ENCODE results near the gene TSKU. TPM values are rescaled to one million over a fixed set of nuclear protein-coding genes. Genes with fewer than 3 reads are reported as not detected.

The TSKU gene
- total and polyA plus RNA-seq, 9 of the 15 experiments (the other 6 are each of a cell fraction or from before 2014, with no cell fraction given) = 0.60 to 11.9 (median 8.4) TPM

DNA sequence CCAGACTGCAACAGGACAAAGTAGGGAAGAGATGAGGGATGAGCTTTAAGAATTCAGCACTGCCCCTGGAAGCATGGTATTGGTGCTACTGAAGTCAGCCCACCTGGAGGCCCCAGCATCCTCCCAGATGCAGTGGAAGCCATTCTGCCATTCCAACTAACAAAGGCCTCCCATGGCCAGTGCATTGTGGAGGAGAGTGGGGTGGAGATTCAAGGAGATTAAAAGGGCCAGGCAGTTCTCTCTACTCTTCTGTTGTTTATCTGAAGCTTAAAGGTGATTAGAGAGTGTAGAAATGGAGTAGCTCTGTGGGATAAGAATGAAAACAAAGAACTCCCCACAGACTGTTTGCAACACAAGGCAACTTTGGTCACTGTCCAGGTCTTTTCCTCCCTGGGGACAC lies 24.1 kb upstream of the TSKU start:
- FAIRE-seq (no peak), ATAC-seq (peak; percentile 53), DNase-seq (ENCODE audit: extremely low read depth in 1 of 4, low spot score in 3 of 4) (no peak)
- intact Hi-C loops (cut with micrococcal nuclease) (no loop called here), in situ Hi-C loops (cut with MboI) (no loop called here)
- Histone ChIP-seq H3K9me3 (replicated peaks; ENCODE audit: control insufficient read depth, insufficient read depth, low read depth, low read length) (no peaks in the 10 kb centered on the region), H3K4me3 (no peak overlapping the region), H3K9me1 (ENCODE audit: control insufficient read depth, insufficient read depth, low read length) (peaks cover 4% of the 10 kb centered on the region), H2AFZ (ENCODE audit: low read depth, low read length) (peak overlapping the region; percentile 40; the same call in 1 of the 2 replicates), H4K20me1 (replicated peaks; ENCODE audit: control insufficient read depth, insufficient read depth, low read length) (no peaks in the 10 kb centered on the region), H3K79me2 (ENCODE audit: control insufficient read depth, insufficient read depth, low read length) (no peaks in the 10 kb centered on the region), H3K27ac (ENCODE audit: extremely low read depth, low read depth, low read length) (no peak overlapping the region), H3K4me1 (replicated peaks in 1 of 2; ENCODE audit: control insufficient read depth in 2 of 2, insufficient read depth in 2 of 2, low read length in 2 of 2) (peaks cover 5 to 15% of the 10 kb centered on the region in 2 experiments), H3K9ac (ENCODE audit: insufficient read depth in 1 of 2, low read depth in 2 of 2, low read length in 2 of 2) (peak overlapping the region in 1 of 2 experiments; percentile 12; a peak in 1 of 4 replicates), H3K27me3 (ENCODE audit: control insufficient read depth in 2 of 2, insufficient read depth in 2 of 2, low read length in 2 of 2) (no peaks in the 10 kb centered on the region), H3K36me3 (ENCODE audit: control insufficient read depth, insufficient read depth, low read length) (no peaks in the 10 kb centered on the region), H3K4me2 (ENCODE audit: insufficient read depth, low read length) (no peak overlapping the region; the same call in 1 of the 2 replicates)
- POLR2A ChIA-PET = interaction anchor here (0.6 to 1.9 kb wide), 3 partner anchors 11 to 84 kb away, joined by 3 to 7 read pairs (median 3); partner anchors contain the start of gene TSKU
- CTCF ChIA-PET (ENCODE audit: low intra/inter-chr PET ratio) = no interaction called here
- BruUV-seq (replicated peaks) = no TSS peak
- TF ChIP-seq, protein P1, sequence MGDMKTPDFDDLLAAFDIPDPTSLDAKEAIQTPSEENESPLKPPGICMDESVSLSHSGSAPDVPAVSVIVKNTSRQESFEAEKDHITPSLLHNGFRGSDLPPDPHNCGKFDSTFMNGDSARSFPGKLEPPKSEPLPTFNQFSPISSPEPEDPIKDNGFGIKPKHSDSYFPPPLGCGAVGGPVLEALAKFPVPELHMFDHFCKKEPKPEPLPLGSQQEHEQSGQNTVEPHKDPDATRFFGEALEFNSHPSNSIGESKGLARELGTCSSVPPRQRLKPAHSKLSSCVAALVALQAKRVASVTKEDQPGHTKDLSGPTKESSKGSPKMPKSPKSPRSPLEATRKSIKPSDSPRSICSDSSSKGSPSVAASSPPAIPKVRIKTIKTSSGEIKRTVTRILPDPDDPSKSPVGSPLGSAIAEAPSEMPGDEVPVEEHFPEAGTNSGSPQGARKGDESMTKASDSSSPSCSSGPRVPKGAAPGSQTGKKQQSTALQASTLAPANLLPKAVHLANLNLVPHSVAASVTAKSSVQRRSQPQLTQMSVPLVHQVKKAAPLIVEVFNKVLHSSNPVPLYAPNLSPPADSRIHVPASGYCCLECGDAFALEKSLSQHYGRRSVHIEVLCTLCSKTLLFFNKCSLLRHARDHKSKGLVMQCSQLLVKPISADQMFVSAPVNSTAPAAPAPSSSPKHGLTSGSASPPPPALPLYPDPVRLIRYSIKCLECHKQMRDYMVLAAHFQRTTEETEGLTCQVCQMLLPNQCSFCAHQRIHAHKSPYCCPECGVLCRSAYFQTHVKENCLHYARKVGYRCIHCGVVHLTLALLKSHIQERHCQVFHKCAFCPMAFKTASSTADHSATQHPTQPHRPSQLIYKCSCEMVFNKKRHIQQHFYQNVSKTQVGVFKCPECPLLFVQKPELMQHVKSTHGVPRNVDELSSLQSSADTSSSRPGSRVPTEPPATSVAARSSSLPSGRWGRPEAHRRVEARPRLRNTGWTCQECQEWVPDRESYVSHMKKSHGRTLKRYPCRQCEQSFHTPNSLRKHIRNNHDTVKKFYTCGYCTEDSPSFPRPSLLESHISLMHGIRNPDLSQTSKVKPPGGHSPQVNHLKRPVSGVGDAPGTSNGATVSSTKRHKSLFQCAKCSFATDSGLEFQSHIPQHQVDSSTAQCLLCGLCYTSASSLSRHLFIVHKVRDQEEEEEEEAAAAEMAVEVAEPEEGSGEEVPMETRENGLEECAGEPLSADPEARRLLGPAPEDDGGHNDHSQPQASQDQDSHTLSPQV (IDR thresholded peaks at IDR 0.05) = no peak
- TF ChIP-seq, protein P2, sequence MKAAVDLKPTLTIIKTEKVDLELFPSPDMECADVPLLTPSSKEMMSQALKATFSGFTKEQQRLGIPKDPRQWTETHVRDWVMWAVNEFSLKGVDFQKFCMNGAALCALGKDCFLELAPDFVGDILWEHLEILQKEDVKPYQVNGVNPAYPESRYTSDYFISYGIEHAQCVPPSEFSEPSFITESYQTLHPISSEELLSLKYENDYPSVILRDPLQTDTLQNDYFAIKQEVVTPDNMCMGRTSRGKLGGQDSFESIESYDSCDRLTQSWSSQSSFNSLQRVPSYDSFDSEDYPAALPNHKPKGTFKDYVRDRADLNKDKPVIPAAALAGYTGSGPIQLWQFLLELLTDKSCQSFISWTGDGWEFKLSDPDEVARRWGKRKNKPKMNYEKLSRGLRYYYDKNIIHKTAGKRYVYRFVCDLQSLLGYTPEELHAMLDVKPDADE (conservative IDR thresholded peaks at IDR 0.05; ENCODE audit: control insufficient read depth, low read depth, low read length) = no peak
- no peak for TF ChIP-seq NBN (IDR thresholded peaks at IDR 0.05; ENCODE audit: low read depth)
- TF ChIP-seq ZFP1 (CRISPR knock-in tag; IDR thresholded peaks at IDR 0.05) = no peak
- TF ChIP-seq CREB1 (IDR thresholded peaks at IDR 0.05) = no peak
- no peak for TF ChIP-seq CREB1 (CRISPR knock-in tag; IDR thresholded peaks at IDR 0.05)
- TF ChIP-seq XRCC3 (IDR thresholded peaks at IDR 0.05) = no peak
- TF ChIP-seq ELF1 (tag; IDR thresholded peaks at IDR 0.05) = no peak
- no peak for TF ChIP-seq ZNF239 (CRISPR knock-in tag; IDR thresholded peaks at IDR 0.05)
- TF ChIP-seq, protein P3, sequence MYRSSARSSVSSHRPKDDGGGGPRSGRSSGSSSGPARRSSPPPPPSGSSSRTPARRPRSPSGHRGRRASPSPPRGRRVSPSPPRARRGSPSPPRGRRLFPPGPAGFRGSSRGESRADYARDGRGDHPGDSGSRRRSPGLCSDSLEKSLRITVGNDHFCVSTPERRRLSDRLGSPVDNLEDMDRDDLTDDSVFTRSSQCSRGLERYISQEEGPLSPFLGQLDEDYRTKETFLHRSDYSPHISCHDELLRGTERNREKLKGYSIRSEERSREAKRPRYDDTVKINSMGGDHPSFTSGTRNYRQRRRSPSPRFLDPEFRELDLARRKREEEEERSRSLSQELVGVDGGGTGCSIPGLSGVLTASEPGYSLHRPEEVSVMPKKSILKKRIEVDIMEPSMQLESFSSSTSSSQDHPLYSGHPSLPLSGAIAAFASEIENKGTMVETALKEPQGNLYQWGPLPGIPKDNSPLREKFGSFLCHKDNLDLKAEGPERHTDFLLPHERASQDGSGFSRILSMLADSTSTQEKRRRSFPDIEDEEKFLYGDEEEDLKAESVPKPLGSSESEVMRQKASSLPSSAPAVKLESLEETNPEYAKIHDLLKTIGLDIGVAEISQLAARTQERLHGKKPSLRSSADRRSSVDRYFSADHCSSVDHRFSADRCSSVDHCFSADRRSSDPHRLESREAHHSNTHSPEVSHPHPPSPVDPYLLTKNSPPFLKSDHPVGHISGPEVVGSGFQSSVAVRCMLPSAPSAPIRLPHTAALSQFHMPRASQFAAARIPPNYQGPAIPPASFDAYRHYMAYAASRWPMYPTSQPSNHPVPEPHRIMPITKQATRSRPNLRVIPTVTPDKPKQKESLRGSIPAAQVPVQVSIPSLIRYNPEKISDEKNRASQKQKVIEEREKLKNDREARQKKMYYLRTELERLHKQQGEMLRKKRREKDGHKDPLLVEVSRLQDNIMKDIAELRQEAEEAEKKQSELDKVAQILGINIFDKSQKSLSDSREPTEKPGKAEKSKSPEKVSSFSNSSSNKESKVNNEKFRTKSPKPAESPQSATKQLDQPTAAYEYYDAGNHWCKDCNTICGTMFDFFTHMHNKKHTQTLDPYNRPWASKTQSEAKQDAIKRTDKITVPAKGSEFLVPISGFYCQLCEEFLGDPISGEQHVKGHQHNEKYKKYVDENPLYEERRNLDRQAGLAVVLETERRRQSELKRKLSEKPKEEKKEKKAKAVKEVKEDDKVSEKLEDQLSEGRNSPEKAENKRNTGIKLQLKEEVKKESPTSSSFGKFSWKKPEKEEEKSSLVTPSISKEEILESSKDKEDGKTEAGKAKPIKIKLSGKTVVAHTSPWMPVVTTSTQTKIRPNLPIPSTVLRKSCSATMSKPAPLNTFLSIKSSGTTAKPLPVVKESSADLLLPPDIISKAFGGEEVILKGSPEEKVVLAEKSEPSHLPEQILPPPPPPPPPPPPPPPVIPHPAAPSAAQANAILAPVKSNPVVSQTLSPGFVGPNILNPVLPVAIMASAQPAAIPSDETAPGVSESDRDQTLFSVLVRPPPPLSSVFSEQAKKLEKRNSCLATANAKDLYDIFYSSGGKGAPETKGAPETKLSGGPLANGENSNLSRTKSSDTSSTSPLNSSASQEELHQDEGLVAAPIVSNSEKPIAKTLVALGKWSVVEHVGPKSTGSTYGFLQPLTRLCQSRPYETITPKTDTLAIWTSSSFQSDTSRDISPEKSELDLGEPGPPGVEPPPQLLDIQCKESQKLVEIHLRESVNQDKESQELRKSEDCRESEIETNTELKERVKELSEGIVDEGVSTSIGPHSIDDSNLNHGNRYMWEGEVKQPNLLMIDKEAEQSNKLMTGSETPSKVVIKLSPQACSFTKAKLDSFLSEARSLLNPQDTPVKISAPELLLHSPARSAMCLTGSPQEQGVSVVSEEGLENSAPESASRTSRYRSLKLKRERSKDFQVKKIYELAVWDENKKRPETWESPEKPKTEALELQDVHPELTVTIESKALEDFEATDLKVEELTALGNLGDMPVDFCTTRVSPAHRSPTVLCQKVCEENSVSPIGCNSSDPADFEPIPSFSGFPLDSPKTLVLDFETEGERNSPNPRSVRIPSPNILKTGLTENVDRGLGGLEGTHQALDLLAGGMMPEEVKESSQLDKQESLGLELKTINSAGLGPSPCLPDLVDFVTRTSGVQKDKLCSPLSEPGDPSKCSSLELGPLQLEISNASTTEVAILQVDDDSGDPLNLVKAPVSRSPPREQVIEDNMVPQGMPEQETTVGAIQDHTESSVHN (IDR thresholded peaks at IDR 0.05; ENCODE audit: borderline replicate concordance in 1 of 2, low read depth in 1 of 2) = no peak

Data from K562 (cell line).